Breast epithelium (tissue), 4 donors: ENCODE measurements around the gene PRAMEF25. TPM values are rescaled to one million over a fixed set of nuclear protein-coding genes. Genes with fewer than 3 reads are reported as not detected.
"Not testable (repeated sequence)": the region's sequence is repeated elsewhere in the genome, so short reads cannot be mapped to it uniquely, and the experiment has no call there.

Experiments
- DNase-seq, 2 donors: peaks; one replicate each; pipeline ENCODE4 v3.0.0-alpha.2; 2019; ENCODE audit warnings: low spot score in 2 of 2
- H3K27ac ChIP-seq, 2 donors: fragments of 200-600 bp; sonication (generic) in 1 of 2; one replicate each; pipeline ENCODE4 v1.5.1; 2016 to 2019; ENCODE audit warnings: mild to moderate bottlenecking in 1 of 2
- H3K27me3 ChIP-seq, 2 donors: fragments of 200-600 bp; sonication (generic) in 1 of 2; one replicate each; pipeline versions ENCODE4 v1.5.1 to v1.6.0; 2017 to 2019; ENCODE audit warnings: control low read depth in 1 of 2, mild to moderate bottlenecking in 1 of 2
- H3K36me3 ChIP-seq: fragments of 200-600 bp; one replicate; pipeline ENCODE4 v1.5.1; 2019
- H3K4me1 ChIP-seq, 2 donors: fragments of 200-600 bp; sonication (generic); one replicate each; pipeline ENCODE4 v1.5.1; 2016 to 2019; ENCODE audit warnings: control low read depth in 1 of 2
- H3K4me3 ChIP-seq, 3 donors: fragments of 200-600 bp; sonication (generic); 1 replicate in 2 of 3; 2 replicates in 1 of 3; pipeline ENCODE4 v1.5.1; 2016 to 2019; ENCODE audit warnings: mild to moderate bottlenecking in 3 of 3, moderate library complexity in 2 of 3
- H3K9me3 ChIP-seq, 2 donors: fragments of 200-600 bp; sonication (generic) in 1 of 2; one replicate each; pipeline ENCODE4 v1.5.1; 2016 to 2019; ENCODE audit warnings: control low read depth in 1 of 2
- intact Hi-C: fragments of 100-400 bp; cut with DNase I; formaldehyde crosslinking; loops from one replicate; pipeline ENCODE4 v1.15.1; 2023; ENCODE audit warnings: low total_unique reads
- total RNA-seq, 3 donors: library from RNA; depleted of rRNA; stranded (reverse); fragments of >200 nt; gene quantifications; one replicate each; pipeline ENCODE4 v1.1.0, GENCODE V29; 2016

Gene PRAMEF25
- not detected for total RNA-seq

GRCh38 chr1:13070474-13070873, at the start of gene PRAMEF25:
PRAMEF25 (plus strand) TSS chr1:13070774; CDS start chr1:13073694, 2,920 bp downstream.
- H3K36me3 ChIP-seq, H3K27ac ChIP-seq, intact Hi-C loops: not testable (repeated sequence)

DNA sequence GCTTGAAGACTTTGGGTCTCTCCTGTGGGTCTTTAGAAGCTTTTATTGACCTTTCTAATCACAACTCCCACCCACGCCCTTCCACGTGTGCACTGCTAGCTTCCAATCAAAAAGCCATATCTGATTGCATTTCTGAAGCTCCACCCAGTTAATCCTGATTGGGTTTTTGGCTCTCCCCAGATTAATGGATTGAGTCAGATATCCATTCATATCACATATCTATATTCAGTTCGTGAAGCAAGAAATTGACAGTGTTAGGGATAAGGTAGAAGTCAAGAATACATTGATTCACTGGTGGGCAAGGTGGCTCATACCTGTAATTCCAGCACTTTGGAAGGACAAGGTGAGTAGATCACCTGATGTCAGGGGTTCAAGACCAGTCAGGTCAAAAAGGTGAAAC, 14.1 kb upstream of the PRAMEF25 start, which contains the start of gene PRAMEF27:
Gene PRAMEF27, minus strand, starts transcription at position 101 of the 400 bp plus-strand sequence. CDS start 2,916 bp downstream, outside the sequence.
- intact Hi-C loops, H3K27ac ChIP-seq, DNase-seq, H3K9me3 ChIP-seq, H3K4me1 ChIP-seq, H3K36me3 ChIP-seq, H3K4me3 ChIP-seq, H3K27me3 ChIP-seq: not testable (repeated sequence)

More at GRCh38 chr1:13070474-13070873, at the start of gene PRAMEF25:
- not testable (repeated sequence) for H3K27me3 ChIP-seq, H3K4me1 ChIP-seq, H3K9me3 ChIP-seq, H3K4me3 ChIP-seq, DNase-seq

DNA sequence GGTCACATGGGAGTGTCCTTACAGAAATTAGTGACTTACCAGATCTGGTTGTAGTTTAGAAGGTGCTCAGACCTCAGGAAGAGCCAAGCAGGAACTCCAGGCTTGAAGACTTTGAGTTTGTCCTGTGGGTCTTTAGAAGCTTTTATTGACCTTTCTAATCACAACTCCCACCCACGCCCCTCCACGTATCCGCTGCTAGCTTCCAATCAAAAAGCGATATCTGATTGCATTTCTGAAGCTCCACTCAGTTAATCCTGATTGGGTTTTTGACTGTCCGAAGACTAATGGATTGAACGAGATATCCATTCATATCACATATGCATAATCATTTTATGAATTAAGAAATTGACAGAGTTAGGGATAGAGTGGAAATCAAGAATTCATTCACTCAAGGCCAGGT, 46.2 kb downstream of the PRAMEF25 start, which contains the start of gene HNRNPCL2:
Gene HNRNPCL2, minus strand, starts transcription at position 101 of the 400 bp plus-strand sequence. CDS start 454 bp downstream, outside the sequence.
- H3K27me3 ChIP-seq, H3K27ac ChIP-seq, H3K4me3 ChIP-seq, H3K4me1 ChIP-seq, H3K36me3 ChIP-seq, DNase-seq, intact Hi-C loops, H3K9me3 ChIP-seq: not testable (repeated sequence)

Other genes with a start within 250 kb of the PRAMEF25 start
- gene PRAMEF11, start 239.4 kb upstream of the PRAMEF25 start, total RNA-seq: not detected
- not detected for gene HNRNPCL1, start 222.1 kb upstream of the PRAMEF25 start, total RNA-seq
- gene PRAMEF2, start 213.7 kb upstream of the PRAMEF25 start, total RNA-seq: not detected
- not detected for gene PRAMEF4, start 184.6 kb upstream of the PRAMEF25 start, total RNA-seq
- gene PRAMEF10, start 172.5 kb upstream of the PRAMEF25 start, total RNA-seq: not detected
- not detected for gene PRAMEF7, start 154.2 kb upstream of the PRAMEF25 start, total RNA-seq
- gene PRAMEF6, start 123.2 kb upstream of the PRAMEF25 start, total RNA-seq: not detected
- gene PRAMEF27, start 14.2 kb upstream of the PRAMEF25 start, total RNA-seq: not detected
- not detected for gene HNRNPCL3, start 10.0 kb upstream of the PRAMEF25 start, total RNA-seq
- gene HNRNPCL2, start 46.1 kb downstream of the PRAMEF25 start, total RNA-seq: not detected
- not detected for gene PRAMEF26, start 85.2 kb downstream of the PRAMEF25 start, total RNA-seq
- not detected for gene HNRNPCL4, start 94.9 kb downstream of the PRAMEF25 start, total RNA-seq
- gene PRAMEF9, start 101.1 kb downstream of the PRAMEF25 start, total RNA-seq: not detected
- not detected for gene PRAMEF13, start 130.6 kb downstream of the PRAMEF25 start, total RNA-seq
- gene PRAMEF18, start 155.4 kb downstream of the PRAMEF25 start, total RNA-seq: not detected
- not detected for gene PRAMEF5, start 183.4 kb downstream of the PRAMEF25 start, total RNA-seq
- gene PRAMEF8, start 214.4 kb downstream of the PRAMEF25 start, total RNA-seq: not detected
- gene PRAMEF33, start 232.8 kb downstream of the PRAMEF25 start, total RNA-seq: not detected
- not detected for gene PRAMEF15, start 244.8 kb downstream of the PRAMEF25 start, total RNA-seq